Measurements from ENCODE around the gene CRTAP.
"Not testable (repeated sequence)": the region's sequence is repeated elsewhere in the genome, so short reads cannot be mapped to it uniquely, and the experiment has no call there.

The CRTAP gene

GRCh38 chr3:33145221-33145900, 31.5 kb downstream of the CRTAP start:
- no peak for DNase-seq

GRCh38 chr3:33145901-33146580, 32.2 kb downstream of the CRTAP start:
- no peak for DNase-seq

GRCh38 chr3:33146791-33147445, 33.1 kb downstream of the CRTAP start:
- DNase-seq = no peak

- DNase-seq = no peak
Observed at GRCh38 chr3:33149342-33149741, 35.5 kb downstream of the CRTAP start.

- no peak for DNase-seq
Observed at GRCh38 chr3:33152363-33153360, 38.8 kb downstream of the CRTAP start.

DNA sequence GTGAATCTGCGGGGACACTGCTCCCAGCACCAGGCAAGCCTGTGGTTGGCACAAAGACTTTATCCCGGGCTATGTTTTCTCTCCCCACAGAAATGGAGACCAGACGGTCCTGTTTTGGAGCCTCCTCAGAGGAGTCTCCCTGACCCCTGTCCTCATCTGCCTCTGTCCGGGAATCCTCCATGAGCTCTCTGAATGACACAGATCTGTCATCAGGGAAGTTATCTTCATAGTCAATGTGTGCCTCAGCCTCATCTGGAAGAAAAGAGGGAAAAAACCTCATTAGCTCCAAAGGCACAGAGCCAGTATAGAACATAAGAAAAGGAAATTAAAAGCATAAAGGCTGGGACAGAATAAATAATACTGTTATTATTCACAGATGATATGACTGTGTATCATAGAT, 40.0 kb downstream of the CRTAP start:
- DNase-seq = no peak

- DNase-seq = no peak
Observed at GRCh38 chr3:33155301-33155700, 41.5 kb downstream of the CRTAP start.

DNA sequence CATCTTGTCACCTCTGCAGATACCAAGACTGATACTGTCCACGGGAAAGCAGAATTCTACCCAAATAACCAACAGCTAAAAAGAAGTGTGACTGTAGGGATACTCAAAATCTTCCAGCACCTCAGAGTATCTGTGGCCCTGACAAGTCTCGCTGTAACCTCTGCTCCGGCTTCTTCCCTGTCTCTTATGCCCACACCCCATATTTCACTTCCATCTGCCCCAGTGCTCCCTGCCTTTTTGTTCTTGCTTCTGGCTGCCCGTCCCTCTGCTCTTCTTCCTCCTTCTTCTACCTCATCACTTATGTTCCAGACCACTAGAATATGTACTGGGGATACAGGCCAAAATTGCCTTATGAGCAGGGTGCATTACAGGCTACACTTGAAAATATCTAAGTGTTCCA, 45.4 kb downstream of the CRTAP start:
- DNase-seq = no peak

- no peak for DNase-seq
Observed at GRCh38 chr3:33159981-33160380, 46.2 kb downstream of the CRTAP start.

DNA sequence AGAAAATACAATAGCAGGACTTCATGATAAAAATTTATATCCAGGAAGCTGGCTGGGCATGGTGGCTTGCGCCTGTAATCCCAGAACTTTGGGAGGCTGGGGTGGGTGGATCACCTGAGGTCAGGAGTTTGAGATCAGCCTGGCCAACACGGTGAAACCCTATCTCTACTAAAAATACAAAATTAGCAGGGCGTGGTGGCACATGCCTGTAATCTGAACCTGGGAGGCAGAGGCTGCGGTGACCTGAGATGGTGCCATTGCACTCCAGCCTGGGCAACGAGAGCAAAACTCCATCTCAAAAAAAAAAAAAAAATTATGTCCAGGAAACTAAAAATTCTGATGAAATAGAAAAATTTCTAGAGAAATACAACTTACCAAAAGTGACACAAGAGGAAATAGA, 48.8 kb downstream of the CRTAP start:
- DNase-seq = not testable (repeated sequence)

- no peak for DNase-seq
Observed at GRCh38 chr3:33165372-33165771, 51.6 kb downstream of the CRTAP start.

DNA sequence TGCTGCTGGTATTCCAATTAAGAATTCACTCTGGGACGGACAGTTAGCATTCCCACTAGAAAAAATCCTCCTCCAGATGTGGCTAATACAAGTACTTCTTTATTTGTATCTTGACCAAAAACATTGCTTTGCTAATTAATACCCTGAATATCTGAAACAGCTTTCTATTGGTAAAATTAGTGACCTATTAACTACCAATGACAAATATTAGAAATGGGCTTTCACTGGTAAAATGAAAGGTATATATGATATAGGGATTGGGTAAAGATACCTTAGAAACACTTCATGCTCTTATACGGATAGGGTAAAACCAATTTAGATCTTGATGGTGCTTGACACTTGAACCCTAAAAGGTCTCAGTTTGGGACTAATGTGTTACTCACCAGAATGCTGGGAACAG, 52.3 kb downstream of the CRTAP start:
- DNase-seq = no peak

- no peak for DNase-seq
Observed at GRCh38 chr3:33167284-33167683, 53.5 kb downstream of the CRTAP start.

DNA sequence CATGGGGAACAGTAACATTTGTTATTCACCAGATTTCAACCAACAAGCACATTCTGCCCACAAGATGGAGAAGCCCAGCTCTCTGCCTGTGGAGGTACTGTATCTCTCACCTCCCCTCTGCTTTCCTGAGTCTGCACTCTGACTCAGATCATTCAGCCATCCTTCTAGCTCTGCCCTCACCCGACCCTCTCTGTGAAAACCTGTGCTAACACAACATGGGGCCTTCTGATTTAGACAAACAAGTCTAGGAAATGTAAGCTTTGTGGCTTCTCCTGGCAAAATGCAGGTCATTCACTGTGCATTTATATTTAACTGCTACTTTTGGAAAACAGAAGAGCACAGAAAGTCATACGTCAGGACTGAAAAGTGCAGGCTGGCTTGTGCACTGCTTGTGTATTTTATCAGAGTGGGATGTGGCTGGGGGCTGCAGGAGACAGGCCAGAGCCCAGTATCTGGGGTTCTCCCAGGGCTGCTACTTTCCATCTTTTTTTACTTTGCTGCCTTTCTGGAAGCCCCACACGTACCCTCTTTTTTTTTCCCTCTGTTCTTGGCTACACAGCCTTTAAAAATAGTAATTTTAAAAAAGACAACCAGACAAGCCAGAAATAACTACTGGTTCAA, 54.0 kb downstream of the CRTAP start:
- no peak for DNase-seq

- DNase-seq = no peak
Observed at GRCh38 chr3:33170531-33170930, 56.7 kb downstream of the CRTAP start.

DNA sequence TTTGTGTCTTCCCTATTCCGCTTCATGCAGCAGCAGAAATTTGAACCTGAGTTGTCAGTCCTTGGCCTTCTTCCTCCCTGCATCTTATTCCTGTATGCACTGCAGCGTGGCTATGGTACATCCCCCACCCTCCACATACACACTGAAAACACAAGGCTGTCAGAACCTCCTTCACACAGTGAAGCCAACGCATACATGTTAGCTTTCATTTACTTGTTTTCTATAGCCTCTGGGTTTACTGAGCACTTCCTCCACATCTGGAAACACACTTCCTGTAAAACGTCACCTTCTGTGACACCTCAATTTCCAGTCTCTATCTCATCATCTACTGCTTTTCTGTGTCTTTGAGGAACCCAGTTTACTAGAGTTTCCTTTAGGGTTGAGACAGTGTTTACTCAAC, 57.8 kb downstream of the CRTAP start:
- DNase-seq = no peak

DNA sequence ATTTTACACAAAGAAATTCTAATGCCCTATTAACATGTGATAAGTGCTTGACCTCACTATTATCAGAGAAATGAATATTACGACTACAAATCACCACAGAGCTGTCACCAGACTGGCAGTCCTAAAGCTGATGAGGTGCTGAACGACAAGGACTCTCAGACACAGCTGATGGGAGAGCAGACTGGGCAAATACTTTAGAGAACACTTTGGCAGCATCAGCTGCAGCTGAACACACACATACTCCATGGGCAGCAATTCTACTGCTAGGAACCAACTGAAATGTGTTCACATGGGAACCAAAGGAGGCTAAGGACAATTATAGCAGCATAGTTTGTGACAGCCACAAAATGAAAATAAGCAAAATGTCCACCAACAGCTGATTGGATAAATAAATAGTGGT, 59.3 kb downstream of the CRTAP start:
- no peak for DNase-seq

DNA sequence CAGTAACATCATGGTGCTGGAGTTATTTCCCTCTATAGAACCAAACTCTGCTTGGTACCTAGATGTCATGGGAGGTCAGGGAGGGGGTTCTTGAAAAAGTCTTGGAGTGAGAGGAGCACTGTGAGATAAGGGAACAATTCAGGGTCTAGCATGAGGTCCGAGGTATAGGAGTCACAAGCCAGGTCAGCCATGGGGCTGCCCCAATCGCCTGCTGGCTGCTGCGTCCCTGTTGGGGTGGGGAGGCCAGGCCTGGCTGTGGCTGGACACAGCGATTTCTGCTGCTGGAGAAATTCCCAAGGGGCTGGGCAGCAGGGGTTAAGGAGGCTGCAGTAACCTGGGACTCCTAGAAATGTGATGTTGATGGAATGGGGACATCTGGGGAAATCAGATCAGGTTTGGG, 59.9 kb downstream of the CRTAP start:
- DNase-seq = no peak

GRCh38 chr3:33174095-33174494, 60.3 kb downstream of the CRTAP start:
- DNase-seq = no peak

GRCh38 chr3:33174711-33175414, 61.0 kb downstream of the CRTAP start:
- no peak for DNase-seq

GRCh38 chr3:33179132-33179531, 65.3 kb downstream of the CRTAP start:
- DNase-seq = no peak

DNA sequence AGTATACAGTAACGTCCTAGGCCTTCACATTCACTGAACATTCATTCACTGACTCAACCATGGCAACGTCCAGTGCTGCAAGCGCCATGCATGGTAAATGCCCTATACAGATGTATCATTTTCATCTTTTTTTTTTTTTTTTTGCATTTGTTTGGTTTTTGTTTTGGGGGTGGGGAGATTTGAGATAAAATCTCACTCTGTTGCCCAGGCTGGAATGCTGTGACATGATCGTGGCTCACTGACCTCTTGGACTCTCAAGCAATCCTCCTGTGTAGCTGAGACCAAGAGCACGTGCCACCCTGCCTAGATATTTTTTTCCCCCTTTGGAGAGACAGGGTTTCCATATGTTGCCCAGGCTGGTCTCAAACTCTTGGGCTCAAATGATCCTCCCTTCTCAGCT, 67.4 kb downstream of the CRTAP start:
- no peak for DNase-seq
